ENCODE data around the gene STK4.
"Not testable (repeated sequence)": the region's sequence is repeated elsewhere in the genome, so short reads cannot be mapped to it uniquely, and the experiment has no call there.

Gene STK4

DNA sequence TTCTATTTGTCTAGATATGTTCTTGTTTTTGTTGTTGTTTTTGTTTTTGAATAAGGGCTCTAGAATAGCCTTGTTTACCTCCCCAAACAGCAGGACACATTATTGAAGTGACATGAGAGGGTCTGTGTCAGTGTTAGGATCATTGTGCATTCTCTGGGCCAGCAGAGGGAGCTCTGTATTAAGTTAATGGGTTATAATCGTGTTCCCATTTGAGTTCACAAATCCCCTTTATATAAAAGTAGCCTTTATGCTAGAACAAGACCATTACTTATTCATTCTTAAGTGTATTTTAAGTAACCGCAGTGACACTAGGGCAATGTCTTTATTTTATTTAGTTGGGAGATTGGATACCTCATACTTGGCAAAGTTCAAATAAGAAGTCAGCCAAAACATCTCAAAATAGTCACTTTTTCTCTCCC, 44.8 kb downstream of the STK4 start:
- Histone ChIP-seq H3K36me3 (ENCODE audit: control insufficient read depth, insufficient read depth, low read length) (no peaks in the 10 kb centered on the region), H3K9me3 (ENCODE audit: control insufficient read depth, insufficient read depth, low read length) (no peaks in the 10 kb centered on the region), H3K27ac (ENCODE audit: low read length) (no peak overlapping the region), H3K4me3 (ENCODE audit: low read length) (no peak overlapping the region), H3K27me3 (ENCODE audit: control insufficient read depth, insufficient read depth, low read length) (no peaks in the 10 kb centered on the region), H3K4me1 (ENCODE audit: control insufficient read depth, insufficient read depth, low read length) (no peaks in the 10 kb centered on the region)
- peak; percentile 20 for DNase-seq (ENCODE audit: low read depth, low spot score)
- no CpG with 5 or more reads among the region's 2 CpGs for WGBS (ENCODE audit: insufficient coverage, insufficient read length)

DNA sequence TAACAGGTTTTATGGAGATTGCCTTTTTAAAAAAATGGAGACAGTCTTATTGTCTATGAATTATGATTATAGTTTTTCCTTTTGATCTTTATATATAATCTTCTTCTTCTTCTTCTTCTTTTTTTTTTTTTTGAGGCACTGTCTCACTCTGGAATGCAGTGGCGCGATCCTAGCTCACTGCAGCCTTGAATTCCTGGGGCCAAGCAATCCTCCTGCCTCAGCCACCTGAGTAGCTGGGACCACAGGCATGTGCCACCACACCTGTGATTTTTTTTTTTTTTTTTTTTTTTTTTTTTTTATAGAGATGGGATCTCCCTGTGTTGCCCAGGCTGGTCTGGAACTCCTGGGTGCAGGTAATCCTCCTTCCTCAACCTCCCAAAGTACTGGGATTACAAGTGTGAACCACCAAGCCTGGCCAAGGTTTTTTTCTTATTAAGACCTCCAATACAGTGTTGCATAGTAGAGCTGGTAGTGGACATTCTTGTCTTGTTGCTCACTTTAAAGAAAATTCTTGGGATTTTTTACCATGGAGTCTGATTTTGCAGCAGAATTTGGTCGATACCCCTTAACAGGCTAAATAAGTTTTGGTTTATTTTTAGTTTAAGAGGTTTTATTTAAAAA, 46.5 kb downstream of the STK4 start:
- peak; percentile 7 for DNase-seq (ENCODE audit: low read depth, low spot score)
- Histone ChIP-seq H3K27ac (ENCODE audit: low read length) (no peak overlapping the region), H3K36me3 (ENCODE audit: control insufficient read depth, insufficient read depth, low read length) (no peaks in the 10 kb centered on the region), H3K27me3 (ENCODE audit: control insufficient read depth, insufficient read depth, low read length) (no peaks in the 10 kb centered on the region), H3K9me3 (ENCODE audit: control insufficient read depth, insufficient read depth, low read length) (no peaks in the 10 kb centered on the region), H3K4me1 (ENCODE audit: control insufficient read depth, insufficient read depth, low read length) (no peaks in the 10 kb centered on the region; the same call in 1 of the 2 replicates), H3K4me3 (ENCODE audit: low read length) (no peak overlapping the region)
- WGBS (ENCODE audit: insufficient coverage, insufficient read length) = no CpG with 5 or more reads among the region's 3 CpGs

DNA sequence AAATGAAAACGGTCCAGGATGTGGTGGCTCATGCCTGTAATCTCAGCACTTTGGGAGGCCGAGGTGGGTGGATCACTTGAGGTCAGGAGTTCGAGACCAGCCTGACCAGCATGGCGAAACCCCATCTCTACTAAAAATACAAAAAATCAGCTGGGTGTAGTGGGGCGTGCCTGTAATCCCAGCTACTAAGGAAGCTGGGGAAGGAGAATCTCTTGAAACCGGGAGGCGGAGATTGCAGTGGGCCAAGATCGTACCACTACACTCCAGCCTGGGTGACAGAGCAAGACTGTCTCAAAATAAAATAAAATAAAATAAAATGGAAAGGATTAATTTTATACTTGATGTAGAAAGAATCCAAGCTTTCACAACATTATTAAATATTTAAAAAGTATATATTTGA, 47.8 kb downstream of the STK4 start:
- not testable (repeated sequence) for DNase-seq (ENCODE audit: low read depth, low spot score); H3K27ac ChIP-seq (ENCODE audit: low read length); H3K4me3 ChIP-seq (ENCODE audit: low read length); H3K9me3 ChIP-seq (ENCODE audit: control insufficient read depth, insufficient read depth, low read length); H3K27me3 ChIP-seq (ENCODE audit: control insufficient read depth, insufficient read depth, low read length); H3K36me3 ChIP-seq (ENCODE audit: control insufficient read depth, insufficient read depth, low read length); H3K4me1 ChIP-seq (ENCODE audit: control insufficient read depth, insufficient read depth, low read length)
- no CpG with 5 or more reads among the region's 8 CpGs for WGBS (ENCODE audit: insufficient coverage, insufficient read length)

DNA sequence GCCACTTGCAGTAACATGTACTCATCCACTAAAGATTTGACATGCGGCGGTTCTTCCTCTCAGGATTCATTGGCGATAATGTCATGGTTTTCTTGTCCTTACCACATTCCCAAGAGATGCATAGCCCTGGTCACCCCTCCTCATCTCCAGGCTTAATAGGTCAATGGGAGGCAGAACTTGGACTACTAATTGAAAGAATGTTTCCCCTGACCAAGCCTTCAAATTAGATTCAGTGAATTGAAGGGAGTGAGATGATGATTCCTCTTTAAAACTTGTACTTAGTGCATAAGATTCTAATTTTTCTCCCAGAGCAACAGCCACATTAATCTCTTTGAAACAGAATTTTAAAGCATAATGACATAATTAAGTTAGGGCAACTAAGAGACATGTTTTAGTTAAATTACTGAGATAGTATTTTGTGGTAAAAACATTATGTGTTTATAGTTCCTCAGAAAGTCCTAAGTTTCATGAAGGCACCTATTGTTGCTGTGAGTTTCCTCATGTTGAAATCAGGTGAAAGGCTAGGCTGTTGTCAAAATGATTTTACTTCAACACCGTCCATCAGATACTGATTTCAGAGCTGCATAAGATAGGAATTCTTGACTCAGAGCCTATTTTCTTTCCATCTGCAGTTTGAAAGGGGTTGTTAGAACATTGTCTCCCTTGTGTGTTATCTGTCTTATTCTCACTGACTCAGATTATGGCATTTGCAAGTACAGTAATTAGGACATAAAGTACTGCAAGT, 48.5 kb downstream of the STK4 start:
- no peaks in the 10 kb centered on the region; the same call in 1 of the 2 replicates for H3K4me1 ChIP-seq (ENCODE audit: control insufficient read depth, insufficient read depth, low read length)
- no peaks in the 10 kb centered on the region for H3K36me3 ChIP-seq (ENCODE audit: control insufficient read depth, insufficient read depth, low read length)
- no peak overlapping the region for H3K4me3 ChIP-seq (ENCODE audit: low read length)
- H3K27me3 ChIP-seq (ENCODE audit: control insufficient read depth, insufficient read depth, low read length) = no peaks in the 10 kb centered on the region
- H3K9me3 ChIP-seq (ENCODE audit: control insufficient read depth, insufficient read depth, low read length) = no peaks in the 10 kb centered on the region
- H3K27ac ChIP-seq (ENCODE audit: low read length) = no peak overlapping the region
- no peak for DNase-seq (ENCODE audit: low read depth, low spot score)
- no CpG with 5 or more reads among the region's 4 CpGs for WGBS (ENCODE audit: insufficient coverage, insufficient read length)

DNA sequence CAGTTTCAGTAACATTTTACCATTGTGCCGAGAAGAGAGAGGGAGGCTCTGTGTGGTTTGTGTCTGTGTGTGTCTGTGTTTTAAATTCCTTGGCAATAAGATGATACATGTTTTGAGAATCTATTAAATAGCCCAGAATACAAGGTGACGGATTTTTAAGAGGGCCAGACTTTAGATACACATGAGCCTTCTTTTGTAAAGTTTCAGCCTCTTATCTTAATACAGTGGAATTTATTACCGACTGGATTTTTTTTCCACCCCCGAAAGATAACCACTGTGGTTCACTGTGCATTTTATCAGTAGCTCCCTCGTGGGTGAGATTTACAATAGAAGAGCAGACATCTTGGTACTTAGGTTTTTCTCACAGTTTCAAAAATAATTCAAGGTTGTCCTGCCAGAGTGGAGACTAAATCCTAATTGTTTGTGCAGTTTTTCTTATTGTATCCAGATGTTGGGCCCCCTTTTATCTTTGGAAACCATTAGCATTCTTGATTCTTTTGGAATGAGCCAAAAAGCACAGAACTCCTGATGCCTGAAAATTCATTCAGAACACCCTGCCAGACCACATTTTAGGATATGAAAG, 49.9 kb downstream of the STK4 start:
- no CpG with 5 or more reads among the region's 5 CpGs for WGBS (ENCODE audit: insufficient coverage, insufficient read length)

DNA sequence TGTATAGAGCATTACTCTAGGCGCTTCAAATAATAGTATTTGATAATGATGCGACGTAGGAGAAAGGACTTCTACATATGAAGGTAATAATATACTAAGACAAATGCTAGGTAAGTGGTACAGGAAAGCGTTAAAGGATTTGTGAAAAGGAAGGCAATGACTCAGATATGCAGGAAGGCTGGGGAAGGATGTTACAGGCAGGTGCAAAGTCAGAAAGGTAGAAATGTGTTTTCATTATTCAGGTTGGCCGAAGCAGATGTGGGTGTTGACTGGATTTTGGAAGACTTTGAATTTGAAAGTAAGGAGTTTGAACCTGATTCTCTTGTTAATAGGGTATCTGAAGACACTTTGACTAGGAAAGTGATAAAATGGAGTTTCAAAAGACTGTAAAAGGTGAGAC, 51.0 kb downstream of the STK4 start:
- no peak overlapping the region for H3K4me3 ChIP-seq (ENCODE audit: low read length)
- peak; percentile 22 for DNase-seq (ENCODE audit: low read depth, low spot score)
- no peaks in the 10 kb centered on the region for H3K9me3 ChIP-seq (ENCODE audit: control insufficient read depth, insufficient read depth, low read length)
- WGBS (ENCODE audit: insufficient coverage, insufficient read length) = no CpG with 5 or more reads among the region's 5 CpGs
- H3K36me3 ChIP-seq (ENCODE audit: control insufficient read depth, insufficient read depth, low read length) = no peaks in the 10 kb centered on the region
- no peaks in the 10 kb centered on the region; the same call in 1 of the 2 replicates for H3K4me1 ChIP-seq (ENCODE audit: control insufficient read depth, insufficient read depth, low read length)
- H3K27me3 ChIP-seq (ENCODE audit: control insufficient read depth, insufficient read depth, low read length) = no peaks in the 10 kb centered on the region
- no peak overlapping the region for H3K27ac ChIP-seq (ENCODE audit: low read length)

More for the DNA sequence above, 49.9 kb downstream of the STK4 start:
- H3K4me1 ChIP-seq (ENCODE audit: control insufficient read depth, insufficient read depth, low read length) = no peaks in the 10 kb centered on the region; the same call in 1 of the 2 replicates
- no peaks in the 10 kb centered on the region for H3K9me3 ChIP-seq (ENCODE audit: control insufficient read depth, insufficient read depth, low read length)
- H3K27ac ChIP-seq (ENCODE audit: low read length) = no peak overlapping the region
- no peaks in the 10 kb centered on the region for H3K36me3 ChIP-seq (ENCODE audit: control insufficient read depth, insufficient read depth, low read length)
- H3K4me3 ChIP-seq (ENCODE audit: low read length) = no peak overlapping the region
- no peaks in the 10 kb centered on the region for H3K27me3 ChIP-seq (ENCODE audit: control insufficient read depth, insufficient read depth, low read length)
- no peak for DNase-seq (ENCODE audit: low read depth, low spot score)

DNA sequence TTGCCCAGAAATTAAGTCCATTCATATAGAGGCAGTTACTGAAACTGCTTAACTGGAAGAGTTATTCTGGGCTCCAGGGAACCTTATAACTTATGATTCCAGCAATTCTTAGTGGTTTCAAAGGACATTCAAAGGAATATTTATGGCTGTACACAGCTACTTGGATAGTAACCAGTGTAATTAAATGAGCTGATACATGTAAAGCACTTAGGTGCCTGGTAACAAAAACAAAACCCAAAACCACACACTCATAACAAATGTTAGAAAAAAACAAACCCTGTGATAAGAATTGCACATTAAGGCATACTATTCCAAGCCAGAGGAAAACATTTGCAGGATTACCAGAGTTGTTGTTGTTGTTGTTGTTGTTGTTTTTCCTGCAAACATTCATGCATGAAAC, 51.5 kb downstream of the STK4 start:
- DNase-seq (ENCODE audit: low read depth, low spot score) = no peak
- Histone ChIP-seq H3K27me3 (ENCODE audit: control insufficient read depth, insufficient read depth, low read length) (no peaks in the 10 kb centered on the region), H3K27ac (ENCODE audit: low read length) (no peak overlapping the region), H3K9me3 (ENCODE audit: control insufficient read depth, insufficient read depth, low read length) (no peaks in the 10 kb centered on the region), H3K36me3 (ENCODE audit: control insufficient read depth, insufficient read depth, low read length) (no peaks in the 10 kb centered on the region), H3K4me1 (ENCODE audit: control insufficient read depth, insufficient read depth, low read length) (no peaks in the 10 kb centered on the region; the same call in 1 of the 2 replicates), H3K4me3 (ENCODE audit: low read length) (no peak overlapping the region)

DNA sequence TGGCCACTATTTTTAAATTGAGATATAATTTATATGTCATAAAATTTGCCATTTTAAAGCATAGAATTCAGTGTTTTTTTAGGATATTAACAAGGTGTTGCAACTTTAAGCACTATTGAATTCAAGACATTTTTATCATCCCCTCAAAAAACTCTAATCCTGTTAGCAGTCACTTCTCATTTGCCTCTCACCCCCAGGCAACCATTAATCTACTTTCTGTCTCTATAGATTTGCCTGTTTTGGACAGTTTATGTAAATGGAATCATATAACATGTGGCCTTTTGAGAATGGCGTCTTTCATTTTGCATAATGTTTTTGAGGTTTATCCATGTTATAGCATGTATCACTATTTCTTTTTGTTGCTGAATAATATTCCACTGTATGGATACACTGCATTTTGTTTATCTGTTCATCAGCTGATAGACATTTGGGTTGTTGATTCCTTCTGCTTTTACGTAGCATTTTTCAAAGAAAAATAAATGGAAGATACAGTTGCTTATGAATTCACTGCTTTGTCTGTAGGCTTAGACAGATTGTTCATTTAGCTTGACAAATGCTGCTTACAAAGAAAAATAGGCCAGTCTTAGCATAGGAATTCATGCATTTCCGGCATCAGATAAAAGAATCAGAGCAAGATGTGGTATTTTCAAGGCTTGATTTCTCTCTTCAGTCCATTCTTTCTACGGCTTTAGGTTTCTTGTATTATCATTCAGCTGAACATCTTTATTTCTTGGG, 52.9 kb downstream of the STK4 start:
- Histone ChIP-seq H3K36me3 (ENCODE audit: control insufficient read depth, insufficient read depth, low read length) (no peaks in the 10 kb centered on the region), H3K27ac (ENCODE audit: low read length) (no peak overlapping the region), H3K27me3 (ENCODE audit: control insufficient read depth, insufficient read depth, low read length) (no peaks in the 10 kb centered on the region), H3K4me3 (ENCODE audit: low read length) (no peak overlapping the region), H3K4me1 (ENCODE audit: control insufficient read depth, insufficient read depth, low read length) (no peaks in the 10 kb centered on the region; the same call in 1 of the 2 replicates), H3K9me3 (ENCODE audit: control insufficient read depth, insufficient read depth, low read length) (no peaks in the 10 kb centered on the region)
- no CpG with 5 or more reads among the region's 4 CpGs for WGBS (ENCODE audit: insufficient coverage, insufficient read length)
- no peak for DNase-seq (ENCODE audit: low read depth, low spot score)

DNA sequence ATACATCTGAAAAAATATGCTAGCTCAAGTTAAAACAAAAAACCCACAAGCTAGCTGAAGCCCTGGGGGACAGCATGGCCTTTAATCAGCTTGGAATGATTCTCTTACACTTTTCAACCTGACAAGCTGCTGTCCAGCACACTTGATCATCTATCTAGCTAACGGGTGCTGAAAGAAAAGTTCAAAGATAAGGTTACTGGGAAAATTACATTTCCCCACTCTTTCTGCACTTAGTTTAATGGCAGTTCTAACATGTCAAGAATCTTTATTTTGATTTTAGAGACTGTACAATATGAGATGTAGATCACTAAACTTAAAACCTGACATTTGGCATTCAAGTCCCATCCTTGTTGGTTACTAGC, 53.4 kb downstream of the STK4 start:
- H3K27ac ChIP-seq (ENCODE audit: low read length) = no peak overlapping the region
- no peaks in the 10 kb centered on the region; the same call in 1 of the 2 replicates for H3K4me1 ChIP-seq (ENCODE audit: control insufficient read depth, insufficient read depth, low read length)
- no CpG with 5 or more reads among the region's 1 CpG for WGBS (ENCODE audit: insufficient coverage, insufficient read length)
- DNase-seq (ENCODE audit: low read depth, low spot score) = no peak
- no peaks in the 10 kb centered on the region for H3K27me3 ChIP-seq (ENCODE audit: control insufficient read depth, insufficient read depth, low read length)
- H3K9me3 ChIP-seq (ENCODE audit: control insufficient read depth, insufficient read depth, low read length) = no peaks in the 10 kb centered on the region
- no peaks in the 10 kb centered on the region for H3K36me3 ChIP-seq (ENCODE audit: control insufficient read depth, insufficient read depth, low read length)
- H3K4me3 ChIP-seq (ENCODE audit: low read length) = no peak overlapping the region

DNA sequence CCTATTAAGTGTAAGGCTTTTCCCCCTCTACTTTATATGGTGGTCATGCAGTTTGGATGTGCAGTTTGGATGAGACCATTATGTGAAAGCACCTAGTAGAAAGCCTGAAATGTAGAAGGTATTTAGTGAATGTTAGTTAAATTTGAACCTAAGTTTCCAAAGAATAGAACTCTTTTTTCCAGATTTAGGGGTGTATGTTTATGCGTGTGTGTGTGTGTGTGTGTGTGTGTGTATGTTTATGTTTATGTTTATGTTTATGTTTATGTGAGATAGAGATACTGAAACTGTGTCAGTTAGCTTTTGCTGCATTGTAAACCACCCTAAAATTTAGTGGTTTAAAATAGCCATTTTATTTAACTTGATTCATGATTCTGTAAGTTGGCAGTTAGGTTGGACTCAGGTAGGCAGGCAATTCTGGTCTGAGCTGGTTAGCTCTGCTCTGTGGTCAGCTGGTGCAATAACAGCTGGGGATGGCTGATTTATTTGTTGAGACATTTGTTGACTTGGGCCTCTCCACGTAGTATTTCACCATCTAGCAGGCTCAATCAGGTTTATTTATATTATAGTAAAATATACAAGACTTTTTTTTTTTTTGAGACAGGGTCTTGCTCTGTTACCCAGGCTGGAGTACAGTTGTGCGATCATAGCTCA, 54.0 kb downstream of the STK4 start:
- Histone ChIP-seq H3K4me1 (ENCODE audit: control insufficient read depth, insufficient read depth, low read length) (no peaks in the 10 kb centered on the region; the same call in 1 of the 2 replicates), H3K27me3 (ENCODE audit: control insufficient read depth, insufficient read depth, low read length) (no peaks in the 10 kb centered on the region), H3K9me3 (ENCODE audit: control insufficient read depth, insufficient read depth, low read length) (no peaks in the 10 kb centered on the region), H3K4me3 (ENCODE audit: low read length) (no peak overlapping the region), H3K27ac (ENCODE audit: low read length) (no peak overlapping the region), H3K36me3 (ENCODE audit: control insufficient read depth, insufficient read depth, low read length) (no peaks in the 10 kb centered on the region; the same call in 1 of the 2 replicates)
- WGBS (ENCODE audit: insufficient coverage, insufficient read length) = 100% methylated on average over 1 of the region's 3 CpGs
- DNase-seq (ENCODE audit: low read depth, low spot score) = no peak

Data from iPS DF 6.9 (cell line).